K562 treated with DMSO at 1 percent for 4 hours (cell line): ENCODE results near the gene LENEP. TPM values are rescaled to one million over a fixed set of nuclear protein-coding genes. Genes with fewer than 3 reads are reported as not detected.

Experiments
- total RNA-seq: library from RNA; unstranded; fragments of 300-600 nt; gene quantifications from 2 replicates; pipeline ENCODE4 v1.2.3, GENCODE V29; 2022; ENCODE audit not compliant: insufficient read depth

The LENEP gene, protein sequence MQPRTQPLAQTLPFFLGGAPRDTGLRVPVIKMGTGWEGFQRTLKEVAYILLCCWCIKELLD
- total RNA-seq, result not detected in 2 replicates

DNA sequence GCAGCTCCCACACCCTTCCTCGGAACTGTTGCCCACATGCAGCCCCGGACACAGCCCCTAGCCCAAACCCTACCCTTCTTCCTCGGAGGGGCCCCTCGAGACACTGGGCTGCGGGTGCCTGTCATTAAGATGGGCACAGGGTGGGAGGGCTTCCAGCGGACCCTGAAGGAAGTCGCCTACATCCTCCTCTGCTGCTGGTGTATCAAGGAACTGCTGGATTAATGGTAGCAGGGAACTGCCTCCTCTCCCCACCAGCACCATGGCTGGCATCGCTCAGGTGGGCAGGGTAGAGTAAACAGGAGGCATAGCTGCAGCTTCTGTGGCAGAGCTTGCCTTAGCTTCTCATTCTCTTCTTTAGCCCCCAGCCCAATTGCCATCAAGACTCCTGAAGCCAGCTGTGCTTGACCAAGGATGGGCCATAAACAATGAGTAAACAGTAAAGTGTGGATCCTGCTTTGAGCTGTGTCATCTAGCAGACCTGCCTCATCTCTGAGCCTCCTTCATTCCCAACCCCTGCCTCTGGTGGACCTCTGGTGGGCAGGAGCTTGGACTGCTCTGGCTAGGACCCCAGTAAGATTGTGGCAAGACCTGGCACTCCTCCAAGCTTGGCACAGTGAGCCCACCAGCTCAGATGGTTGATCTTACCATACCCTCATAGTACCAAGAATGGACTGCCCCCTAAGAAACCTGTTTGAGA is at the start of gene LENEP:
TSS of gene LENEP (plus strand) at position 15 of the 697 bp plus-strand sequence. CDS start at position 37, 22 bp downstream.

DNA sequence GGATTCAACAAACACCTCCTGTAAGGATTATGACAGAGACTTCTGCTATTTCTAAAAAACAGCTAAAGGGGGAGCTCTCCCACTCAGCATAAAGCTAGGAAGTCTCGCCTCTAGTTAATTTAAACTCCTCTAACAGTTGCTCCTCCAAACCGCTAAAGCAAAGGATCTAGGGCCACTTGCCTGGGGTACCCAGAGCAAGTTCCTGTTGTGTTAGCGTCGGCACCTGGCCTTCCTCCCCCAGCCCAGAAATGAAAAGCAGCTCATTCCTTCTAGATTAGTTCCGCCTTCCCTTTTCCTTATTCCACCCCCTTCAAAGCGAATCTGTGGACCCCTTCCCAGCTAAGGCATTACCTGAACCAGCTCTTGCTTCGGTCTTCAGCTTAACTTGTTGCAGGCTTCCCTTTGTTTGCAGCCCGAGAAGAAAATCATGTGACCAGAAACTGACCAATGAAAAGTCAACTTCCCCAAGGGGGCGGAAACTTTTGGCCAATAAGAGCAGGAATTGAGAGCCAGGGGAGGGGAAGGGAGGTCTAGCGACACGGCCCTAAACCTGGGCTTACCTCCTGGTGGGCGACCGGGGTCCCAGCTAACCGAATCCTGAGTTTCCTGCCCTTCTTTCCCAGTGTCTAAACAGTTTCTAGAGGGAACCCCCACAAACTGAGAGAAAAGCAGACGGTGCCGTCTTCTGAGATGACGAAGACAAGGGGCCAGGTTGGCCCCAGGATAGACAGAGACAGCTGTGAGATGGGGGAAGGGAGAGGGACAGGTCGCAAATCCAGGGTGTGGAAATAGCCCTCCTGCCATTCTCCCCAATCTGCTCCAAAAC is 37.5 kb upstream of the LENEP start, which contains the start of gene PBXIP1:
TSS of gene PBXIP1 (minus strand) at position 382 of the 826 bp plus-strand sequence. CDS start 2,378 bp downstream, outside the sequence.

DNA sequence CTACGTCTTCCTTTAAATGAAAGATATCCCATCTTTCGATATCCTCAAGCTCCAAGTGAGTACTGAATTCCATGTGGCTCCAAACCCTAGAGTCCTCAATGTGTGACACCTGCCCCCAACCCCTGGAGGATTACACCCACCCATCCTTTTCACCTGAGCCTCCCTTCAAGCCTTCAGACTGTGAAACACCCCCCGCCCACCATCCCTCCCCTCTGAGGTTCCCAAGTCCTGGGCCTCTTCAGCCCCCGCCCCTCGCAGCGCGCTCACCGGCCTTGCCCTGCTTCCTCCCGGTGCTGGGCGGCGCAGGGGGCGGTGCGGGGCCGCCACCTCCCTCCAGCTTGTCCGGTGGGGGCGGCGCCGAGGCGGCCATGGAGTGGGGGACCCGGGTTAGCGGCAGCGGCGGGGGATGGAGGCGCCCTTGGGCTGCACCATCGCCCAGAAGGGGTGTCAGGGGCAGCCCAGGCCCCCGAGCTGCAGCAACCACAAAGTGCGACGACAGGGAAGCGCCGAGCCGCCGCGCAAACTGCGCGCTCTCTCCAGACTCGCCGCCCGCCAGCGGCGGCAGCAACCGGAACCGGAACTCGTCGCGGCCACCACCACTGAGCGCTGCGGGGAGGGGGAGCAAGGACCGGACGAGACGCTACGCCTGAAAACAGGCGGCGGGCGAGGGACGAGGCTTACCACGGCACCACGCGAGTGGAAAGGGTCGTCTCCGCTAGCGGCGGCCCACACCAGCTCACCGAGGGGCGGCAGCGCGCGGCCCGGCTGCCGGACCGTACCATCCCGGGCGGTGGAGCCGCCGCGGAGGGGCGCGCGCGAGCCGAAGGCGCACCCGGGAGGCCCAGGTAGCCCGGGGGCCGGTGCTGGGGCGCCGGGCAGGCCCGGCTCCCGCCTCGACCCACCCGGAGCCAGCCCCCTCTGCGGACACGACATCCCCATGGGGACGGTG is 31.9 kb upstream of the LENEP start, which contains the start of gene PYGO2:
TSS of gene PYGO2 (minus strand) at position 576 of the 949 bp plus-strand sequence. CDS start at position 370, 206 bp downstream.

DNA sequence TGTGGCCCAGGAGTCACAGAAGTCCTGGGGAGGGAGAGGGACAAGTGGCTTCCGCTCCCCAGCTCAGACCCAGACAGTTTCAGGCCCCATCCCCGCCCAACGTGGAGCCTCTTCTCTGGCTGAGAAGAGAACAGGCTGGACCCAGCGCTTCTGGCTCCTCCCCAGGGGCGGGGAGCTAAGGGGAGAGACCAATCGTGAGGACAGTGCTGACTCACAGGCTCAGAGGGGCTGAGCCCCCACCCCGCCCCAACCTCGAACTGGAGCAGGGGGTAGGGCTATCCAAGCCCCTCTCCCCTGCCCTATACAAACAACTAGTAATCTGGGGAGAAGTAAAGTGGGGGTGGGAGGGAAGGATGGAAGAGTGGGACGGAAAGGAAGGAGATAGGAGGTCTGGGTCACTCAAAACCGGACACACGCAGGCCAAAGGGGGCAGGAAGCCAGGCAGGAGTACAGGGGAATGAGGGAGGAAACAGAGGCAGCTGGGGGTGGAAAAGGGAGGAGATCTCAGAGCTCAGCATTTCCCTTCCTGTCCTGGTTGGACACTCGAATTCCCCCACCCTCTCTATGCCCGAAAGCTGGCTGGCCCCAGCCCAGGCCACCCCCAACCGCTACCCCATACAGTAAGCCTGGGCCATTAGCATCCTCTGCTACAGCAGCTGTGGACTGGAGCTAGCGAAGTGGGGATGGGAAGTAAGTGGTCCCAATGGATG is 22.6 kb upstream of the LENEP start, which contains the start of gene SHC1:
TSS of gene SHC1 (minus strand) at position 117 of the 710 bp plus-strand sequence. CDS start 221 bp downstream, outside the sequence.

DNA sequence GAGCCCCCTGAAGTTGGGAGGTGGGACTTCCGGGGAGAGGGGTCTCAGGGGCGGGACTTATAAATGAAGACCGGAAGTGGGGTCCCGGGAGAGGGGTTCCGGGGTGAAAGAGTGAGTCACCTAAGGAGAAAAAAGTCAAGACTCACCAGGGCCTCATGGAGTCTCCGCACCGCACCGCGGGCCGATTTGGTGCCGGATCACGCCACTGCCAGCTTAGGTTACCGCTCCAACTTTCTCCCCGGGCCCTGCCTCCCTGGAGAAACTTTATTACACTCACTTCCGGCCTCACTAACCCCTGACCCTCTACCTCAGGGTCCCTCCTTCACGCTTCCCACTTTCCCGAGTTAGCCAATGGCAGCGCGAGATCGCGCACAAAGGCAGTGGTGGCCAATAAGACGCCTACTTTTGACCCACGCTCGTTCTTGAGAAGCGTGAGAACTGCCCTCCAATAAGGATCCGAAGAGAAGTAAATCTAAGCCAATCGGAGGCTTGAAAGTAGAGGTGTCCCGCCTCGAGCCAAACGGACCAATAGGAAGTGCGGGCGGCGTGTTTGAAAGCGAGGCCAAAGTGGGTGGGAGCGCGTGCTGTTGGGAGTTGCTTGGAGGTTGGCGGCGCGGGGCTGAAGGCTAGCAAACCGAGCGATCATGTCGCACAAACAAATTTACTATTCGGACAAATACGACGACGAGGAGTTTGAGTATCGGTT is 19.1 kb upstream of the LENEP start, which contains the start of gene CKS1B:
TSS of gene CKS1B (plus strand) at position 580 of the 706 bp plus-strand sequence. CDS start at position 645, 65 bp downstream.

DNA sequence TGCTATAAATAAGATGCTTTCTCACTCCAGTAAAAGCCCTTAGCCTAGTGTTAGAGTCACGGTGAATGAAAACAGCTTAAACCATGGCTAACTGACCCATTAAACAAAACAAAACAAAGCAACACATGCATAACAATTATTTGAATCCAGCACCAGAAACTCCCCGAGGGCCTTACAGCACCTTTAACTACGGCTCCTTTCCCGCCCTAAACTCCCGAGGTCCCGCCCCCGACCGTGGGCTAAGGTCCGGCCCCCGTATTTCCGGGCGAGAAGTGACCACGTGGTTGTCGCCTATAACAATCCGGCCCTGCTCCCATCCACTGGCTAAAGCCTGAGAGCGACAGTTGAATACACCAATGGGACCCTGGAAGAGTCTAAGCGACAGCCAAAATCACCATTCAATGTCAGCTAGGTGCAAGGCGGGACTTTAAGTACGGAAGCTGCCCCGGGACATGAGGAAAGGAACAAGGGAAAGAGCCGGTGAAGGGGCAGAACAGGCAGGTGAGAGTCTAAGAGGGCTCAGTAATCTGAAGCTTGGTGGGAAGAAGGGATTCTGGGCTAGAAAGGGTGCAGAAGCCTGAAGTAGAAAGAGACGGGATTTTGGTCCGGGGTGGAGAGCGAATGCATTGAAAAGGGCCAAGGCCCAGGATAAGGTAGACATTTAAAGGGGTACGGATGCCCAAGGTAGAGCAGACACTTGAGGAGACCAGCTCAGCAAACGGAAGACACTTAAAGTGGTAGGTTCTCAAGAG is 10.3 kb upstream of the LENEP start, which contains the start of gene FLAD1:
TSS of gene FLAD1 (plus strand) at position 448 of the 752 bp plus-strand sequence. CDS start 351 bp downstream, outside the sequence.

DNA sequence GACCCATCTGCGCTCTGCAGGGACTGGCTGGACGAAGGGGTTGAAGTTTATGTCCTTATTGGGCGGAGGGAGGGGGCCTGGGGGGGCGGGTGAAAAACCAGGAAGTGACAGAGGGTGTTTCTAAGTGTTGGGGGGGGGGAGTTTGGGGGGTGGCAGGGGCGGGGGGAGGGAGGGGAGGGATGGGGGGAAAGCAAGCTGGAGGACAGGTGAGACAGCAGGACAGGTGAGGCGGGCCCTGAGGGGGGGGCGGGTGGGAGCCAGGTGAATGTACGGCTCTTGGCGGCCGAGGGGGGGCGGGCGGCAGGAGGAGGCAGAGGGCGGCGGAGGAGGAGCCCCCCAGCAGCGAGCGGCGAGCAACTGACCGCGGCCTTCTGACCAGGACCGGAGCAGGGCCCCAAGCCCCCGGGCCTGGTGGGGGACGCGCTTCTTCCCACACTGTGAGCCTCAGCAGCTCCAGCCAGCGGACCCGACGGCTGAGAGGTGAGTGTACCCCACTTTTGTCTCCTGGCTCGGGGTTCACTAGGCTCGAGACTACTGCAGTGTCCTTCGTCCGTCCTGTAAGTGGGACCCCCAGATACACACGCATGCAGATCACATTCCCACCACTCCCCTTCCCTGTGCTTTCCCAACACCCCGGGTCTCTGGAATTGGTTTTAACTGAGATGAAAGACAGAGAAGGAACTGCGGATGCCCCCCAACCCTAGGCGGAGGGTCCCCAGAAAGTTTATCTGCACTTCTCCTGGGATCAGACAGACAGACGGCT is 9.3 kb downstream of the LENEP start, which contains the start of gene ZBTB7B:
TSS of gene ZBTB7B (plus strand) at position 339 of the 763 bp plus-strand sequence. CDS start 11,859 bp downstream, outside the sequence.

DNA sequence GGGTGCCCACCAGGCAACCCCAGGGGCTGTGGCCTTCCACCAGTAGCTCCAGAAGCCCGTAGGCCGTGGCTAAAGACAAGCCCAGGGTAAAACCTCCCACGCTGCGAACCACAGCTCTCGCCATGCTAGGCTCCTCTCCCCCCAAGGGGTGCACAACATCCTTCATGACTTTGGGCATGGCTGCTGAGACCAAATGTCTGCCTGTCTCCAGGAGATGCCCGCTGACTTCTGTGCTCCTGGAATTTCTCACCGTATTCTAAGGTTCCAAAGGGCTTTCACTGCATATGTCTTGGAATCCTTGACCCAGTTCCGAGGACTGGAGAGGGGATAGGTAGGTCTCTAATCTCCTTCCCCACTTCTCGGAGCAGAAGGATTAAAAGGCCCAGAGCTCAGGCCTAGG is 40.1 kb downstream of the LENEP start, which contains the start of the genes DCST1 and DCST2:
TSS of gene DCST1 (plus strand) at position 301 of the 400 bp plus-strand sequence. CDS start 213 bp downstream, outside the sequence.
TSS of gene DCST2 (minus strand) at position 258 of the 400 bp plus-strand sequence. CDS start at position 178, 80 bp downstream.

Other genes with a start within 250 kb of the LENEP start
- 0.24 TPM in 1 of 2 replicates, not detected in the other for gene KCNN3, start 123.3 kb upstream of the LENEP start, total RNA-seq
- 15.0 and 15.4 TPM in 2 replicates for gene PMVK, start 56.9 kb upstream of the LENEP start, total RNA-seq
- gene PBXIP1, start 37.5 kb upstream of the LENEP start, total RNA-seq, result 17.2 and 18.4 TPM in 2 replicates
- 33.7 and 39.2 TPM in 2 replicates for gene PYGO2, start 31.8 kb upstream of the LENEP start, total RNA-seq
- 39.1 and 42.7 TPM in 2 replicates for gene SHC1, start 22.8 kb upstream of the LENEP start, total RNA-seq
- gene CKS1B, start 18.9 kb upstream of the LENEP start, total RNA-seq, result 495 and 528 TPM in 2 replicates
- 32.2 and 39.4 TPM in 2 replicates for gene FLAD1, start 10.2 kb upstream of the LENEP start, total RNA-seq
- 27.9 and 35.5 TPM in 2 replicates for gene ZBTB7B, start 9.2 kb downstream of the LENEP start, total RNA-seq
- gene DCST2, start 40.2 kb downstream of the LENEP start, total RNA-seq, result not detected in 2 replicates
- not detected in 2 replicates for gene DCST1, start 40.2 kb downstream of the LENEP start, total RNA-seq
- gene ADAM15, start 57.7 kb downstream of the LENEP start, total RNA-seq, result 40.7 and 46.0 TPM in 2 replicates
- gene EFNA4, start 70.2 kb downstream of the LENEP start, total RNA-seq, result 10.5 and 16.5 TPM in 2 replicates
- 3.1 and 5.9 TPM in 2 replicates for gene EFNA3, start 85.3 kb downstream of the LENEP start, total RNA-seq
- gene EFNA1, start 134.3 kb downstream of the LENEP start, total RNA-seq, result 5.1 and 5.9 TPM in 2 replicates
- 96.4 and 104 TPM in 2 replicates for gene SLC50A1, start 142.3 kb downstream of the LENEP start, total RNA-seq
- gene DPM3, start 146.9 kb downstream of the LENEP start, total RNA-seq, result 120 and 130 TPM in 2 replicates
- 290 and 308 TPM in 2 replicates for gene KRTCAP2, start 179.7 kb downstream of the LENEP start, total RNA-seq
- 0.40 TPM in 1 of 2 replicates, not detected in the other for gene TRIM46, start 180.3 kb downstream of the LENEP start, total RNA-seq
- 5.3 and 6.6 TPM in 2 replicates for gene THBS3, start 214.3 kb downstream of the LENEP start, total RNA-seq
- 69.3 and 70.9 TPM in 2 replicates for gene MTX1, start 215.1 kb downstream of the LENEP start, total RNA-seq